EL (cell line): Measurements from ENCODE around the gene AP1S2.
"Not testable (repeated sequence)": the region's sequence is repeated elsewhere in the genome, so short reads cannot be mapped to it uniquely, and the experiment has no call there.

Experiments
- DNase-seq: peaks from one replicate; pipeline ENCODE4 v3.0.0-alpha.2; 2016

AP1S2 gene

DNA sequence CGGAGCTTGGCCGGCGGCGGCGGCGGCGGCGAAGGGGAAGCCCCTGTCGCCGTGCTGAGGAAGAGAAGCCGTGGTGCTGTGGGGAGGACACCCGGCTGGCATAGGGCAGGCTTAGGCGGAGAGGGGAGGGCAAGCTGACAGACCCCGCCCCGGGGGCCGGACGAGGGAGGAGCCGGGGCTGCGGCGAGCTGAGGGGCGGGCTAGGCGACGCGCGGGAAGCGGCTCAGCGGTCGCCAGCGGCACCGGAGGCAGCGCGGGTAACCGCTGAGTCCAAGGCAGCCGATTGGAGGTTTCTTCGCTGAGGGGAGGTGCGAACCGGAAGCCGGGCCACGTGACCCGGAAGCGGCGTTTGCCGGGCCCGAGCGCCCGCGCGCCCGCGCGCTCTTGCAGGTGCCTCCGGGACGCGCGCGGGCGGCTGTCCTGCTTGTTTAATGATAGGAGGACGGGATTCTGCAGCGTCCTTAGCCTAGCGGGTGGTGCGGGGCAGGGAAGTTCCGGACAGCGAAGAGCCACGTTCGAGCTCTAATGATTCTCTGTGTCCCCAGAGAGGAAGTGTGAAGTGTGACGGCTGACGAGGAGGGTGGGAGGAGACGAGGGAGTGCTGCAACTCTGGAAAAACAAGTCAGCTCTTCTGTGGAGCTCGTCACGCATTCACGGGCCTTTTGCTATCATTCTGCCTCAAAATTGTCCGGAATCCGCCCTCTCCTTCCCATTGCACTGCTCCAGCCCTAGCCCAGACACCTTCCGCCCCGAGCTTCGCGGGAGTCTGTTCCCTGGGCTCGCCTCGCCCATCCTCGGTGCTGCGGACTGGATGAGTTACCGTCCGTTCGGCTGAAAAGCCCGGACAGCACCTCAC is at the start of gene AP1S2:
Gene AP1S2 (minus strand): TSS at position 102 of the 856 bp plus-strand sequence. CDS start 2,289 bp downstream, outside the sequence.
- peak; percentile 89 for DNase-seq

DNA sequence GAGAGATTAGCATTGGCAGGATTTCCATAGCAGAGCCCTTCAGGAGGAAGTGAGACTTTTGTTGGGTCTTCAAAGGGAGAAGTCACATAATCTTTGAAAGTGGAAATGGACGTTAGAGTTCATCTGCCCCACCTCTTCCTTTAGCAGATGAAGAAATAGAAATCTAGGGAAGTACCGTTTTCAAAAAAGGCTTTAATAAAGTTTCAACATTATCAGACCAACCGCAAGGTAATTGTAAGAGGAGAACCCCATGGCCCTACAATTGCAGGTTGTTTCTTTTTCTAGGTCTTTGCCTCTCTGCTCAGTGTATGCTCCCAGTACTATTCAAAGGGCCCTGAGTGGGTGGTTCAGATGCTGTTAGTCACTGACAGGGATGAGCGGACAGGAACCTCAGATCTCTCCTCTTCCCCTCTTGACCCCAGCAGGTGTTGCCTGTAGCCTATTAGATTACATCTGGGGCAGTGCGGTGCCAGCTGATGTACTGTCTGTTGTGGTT is 48.6 kb upstream of the AP1S2 start:
- no peak for DNase-seq

DNA sequence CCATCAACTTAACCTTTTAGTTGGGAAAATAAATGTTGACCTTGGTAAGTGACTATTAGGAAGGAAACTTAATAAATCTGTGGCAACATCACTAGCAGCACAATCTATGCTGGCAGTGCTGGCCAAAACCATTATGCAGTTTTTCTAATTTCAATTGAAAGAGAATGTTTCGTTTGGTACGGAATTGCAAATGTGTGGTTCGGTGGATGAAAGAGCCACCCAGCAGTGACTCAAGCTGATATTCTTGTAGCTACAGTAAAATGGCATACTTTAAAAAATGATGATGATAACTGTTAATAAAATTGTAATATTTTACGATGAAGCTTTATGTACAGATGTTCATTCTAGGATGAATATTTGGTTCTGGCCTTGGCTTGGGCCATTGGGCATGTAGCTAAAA is 40.7 kb upstream of the AP1S2 start:
- DNase-seq: no peak

DNA sequence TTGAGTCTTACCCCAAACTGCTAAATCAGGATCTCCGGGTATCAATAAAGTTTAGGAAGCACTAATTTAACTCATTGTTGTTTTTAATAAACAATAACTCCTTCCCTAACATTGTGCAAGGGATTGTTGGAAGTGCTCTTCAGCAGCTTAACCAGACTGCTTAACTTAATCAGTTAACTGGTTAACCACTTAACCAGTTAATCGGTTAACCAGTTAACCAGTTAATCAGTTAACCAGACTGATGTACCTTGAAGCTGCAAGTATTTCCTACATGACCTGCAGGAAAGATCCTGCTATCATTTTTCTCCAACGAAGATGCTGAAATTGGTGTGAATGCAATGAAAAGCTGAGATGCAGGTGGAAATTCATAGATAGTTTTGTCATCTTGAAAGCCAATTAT is 40.1 kb upstream of the AP1S2 start:
- no peak for DNase-seq

DNA sequence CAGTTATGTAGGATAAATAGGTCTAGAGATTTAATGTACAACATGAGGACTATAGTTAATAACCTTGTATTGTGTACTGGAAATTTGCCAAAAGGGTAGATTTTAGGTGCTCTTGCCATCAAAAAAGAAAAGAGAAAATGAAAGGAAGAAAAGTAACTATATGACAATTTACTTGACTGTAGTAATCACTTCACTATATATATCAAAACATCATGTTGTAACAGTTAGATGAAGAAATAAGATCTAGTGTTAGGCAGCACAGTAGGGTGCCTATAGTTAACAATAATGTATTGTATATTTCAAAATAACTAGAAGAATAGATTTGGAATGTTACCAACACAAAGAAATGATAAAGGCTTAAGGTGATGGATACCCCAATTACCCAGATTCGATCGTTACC is 35.9 kb upstream of the AP1S2 start:
- DNase-seq: no peak

DNA sequence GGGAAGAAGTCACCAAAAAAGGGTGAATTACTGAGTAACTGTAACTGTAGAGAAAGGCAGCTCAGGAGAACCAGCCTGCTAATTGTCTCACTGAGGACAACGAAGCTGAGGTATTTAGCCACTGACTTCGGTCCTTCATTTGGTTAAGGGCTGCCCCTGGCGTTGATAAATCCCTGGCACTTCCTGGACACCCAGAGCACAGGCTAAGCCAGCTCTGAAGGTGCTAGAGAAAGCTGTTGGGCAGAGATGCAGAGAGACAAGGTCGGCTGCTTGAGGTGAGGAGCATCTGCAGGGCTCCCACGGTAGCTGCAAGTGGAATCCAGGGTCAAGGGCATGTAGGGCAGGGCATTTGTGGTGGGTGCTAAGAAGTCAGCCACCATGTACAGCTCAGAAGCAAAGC is 33.4 kb upstream of the AP1S2 start:
- no peak for DNase-seq

DNA sequence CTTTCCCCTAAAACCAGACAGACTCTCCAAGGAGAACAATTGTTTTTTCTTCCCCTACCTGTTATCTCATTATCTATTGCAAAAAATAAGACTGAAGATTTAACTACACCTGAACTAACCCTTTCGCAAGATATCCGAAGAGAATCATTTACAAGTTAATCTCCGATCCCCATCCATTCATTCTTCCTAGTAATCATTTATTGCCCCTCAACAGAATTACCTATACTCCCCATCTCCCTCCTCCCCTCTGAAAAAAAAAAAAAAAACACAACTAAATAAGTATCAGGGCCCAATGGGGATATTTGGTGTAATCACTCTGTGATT is 28.9 kb upstream of the AP1S2 start:
- no peak for DNase-seq

DNA sequence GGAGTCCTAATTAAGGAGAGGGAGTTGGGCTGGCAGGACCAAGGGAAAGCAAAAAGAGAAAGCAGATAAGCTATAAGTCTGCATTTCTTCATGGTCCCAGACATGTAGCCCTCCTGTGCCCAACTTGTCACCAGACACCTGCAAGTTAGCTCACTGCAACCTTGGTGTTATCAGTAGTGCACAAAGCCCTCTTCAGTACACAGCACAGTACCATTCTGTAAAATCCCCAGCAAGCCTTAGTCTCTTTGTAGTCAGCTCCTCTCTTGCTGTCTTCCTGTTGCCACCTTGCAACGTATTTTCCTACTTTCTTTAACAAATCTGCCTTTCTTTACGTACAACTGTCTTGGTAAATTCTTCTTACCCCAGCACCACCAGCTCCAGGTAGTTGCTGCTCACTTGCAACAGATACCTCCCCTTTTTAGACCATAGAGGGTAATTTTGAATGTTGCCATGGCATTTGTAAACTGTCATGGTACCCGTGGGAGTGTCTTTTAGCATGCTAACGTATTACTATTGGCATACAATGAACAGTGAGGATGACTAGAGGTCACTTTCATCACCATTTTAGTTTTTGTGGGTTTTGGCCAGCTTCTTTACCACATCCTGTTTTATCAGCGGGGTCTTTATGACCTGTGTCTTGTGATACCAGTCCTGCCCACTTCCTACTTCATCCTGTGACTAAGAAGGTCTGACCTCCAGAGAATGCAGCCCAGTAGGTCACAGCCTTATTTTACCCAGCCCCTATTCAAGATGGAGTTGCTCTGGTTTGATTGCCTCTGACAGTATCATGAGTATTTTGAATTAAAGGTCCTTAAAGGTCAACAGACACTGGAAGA is 28.3 kb upstream of the AP1S2 start:
- DNase-seq: peak; percentile 61

DNA sequence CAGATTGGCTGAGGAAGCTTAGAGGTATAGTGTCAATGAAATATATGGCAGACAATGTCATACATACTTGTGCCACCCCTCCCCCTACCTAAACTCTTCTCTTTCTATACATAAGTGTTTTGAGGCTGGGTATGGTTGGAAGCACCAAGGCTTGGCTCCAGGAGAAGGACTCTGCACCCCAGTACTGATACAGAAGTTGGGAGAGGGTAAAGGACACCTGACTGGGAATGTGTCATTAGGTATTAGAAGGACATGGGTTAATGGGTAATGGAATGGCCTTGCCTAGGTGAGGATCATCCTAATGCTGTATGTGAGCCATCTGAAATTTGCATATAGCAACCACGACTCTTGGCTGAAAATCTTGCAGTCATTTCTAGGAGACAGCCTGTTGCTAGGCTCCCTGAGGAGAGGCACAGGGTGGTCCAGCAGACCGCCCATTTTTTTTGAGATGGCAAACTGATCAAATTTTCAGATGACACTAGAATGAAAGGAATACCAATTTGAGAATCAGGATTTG is 26.8 kb upstream of the AP1S2 start:
- DNase-seq: no peak

DNA sequence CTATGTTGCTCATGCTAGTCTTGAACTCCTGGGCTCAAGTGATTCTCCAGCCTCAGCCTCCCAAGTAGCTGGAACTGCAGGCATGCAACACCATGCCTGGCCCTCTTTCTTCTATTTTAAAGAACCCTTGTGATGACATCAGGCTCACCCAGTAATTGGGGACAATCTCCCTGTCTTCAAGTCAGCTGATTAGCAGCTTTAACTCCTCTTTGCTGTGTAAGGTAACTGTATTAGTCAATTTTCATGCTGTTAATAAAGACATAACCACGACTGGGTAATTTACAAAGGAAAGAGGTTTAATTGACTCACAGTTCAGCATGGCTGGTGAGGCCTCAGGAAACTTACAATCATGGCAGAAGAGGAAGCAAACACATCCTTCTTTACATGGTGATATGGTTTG is 23.3 kb upstream of the AP1S2 start:
- DNase-seq: not testable (repeated sequence)

DNA sequence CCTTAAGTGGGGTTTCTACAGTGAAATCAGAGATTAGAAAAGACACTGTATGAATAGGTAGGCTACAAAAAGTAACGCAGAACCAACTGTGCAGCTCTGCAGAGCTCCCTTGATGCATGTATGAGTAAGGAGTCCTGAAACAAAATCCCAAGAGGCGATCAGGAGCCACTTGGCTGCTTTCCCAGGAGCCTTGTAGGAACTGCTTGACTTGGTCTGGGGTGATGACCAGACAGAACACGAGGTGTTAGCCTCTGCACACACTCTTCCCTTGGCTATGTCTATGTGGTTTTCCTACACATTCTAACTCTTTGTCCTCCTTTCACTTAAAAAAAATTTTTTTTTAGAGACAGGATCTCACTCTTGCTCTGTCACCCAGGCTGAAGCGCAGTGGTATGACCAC is 22.8 kb upstream of the AP1S2 start:
- DNase-seq: peak; percentile 27

DNA sequence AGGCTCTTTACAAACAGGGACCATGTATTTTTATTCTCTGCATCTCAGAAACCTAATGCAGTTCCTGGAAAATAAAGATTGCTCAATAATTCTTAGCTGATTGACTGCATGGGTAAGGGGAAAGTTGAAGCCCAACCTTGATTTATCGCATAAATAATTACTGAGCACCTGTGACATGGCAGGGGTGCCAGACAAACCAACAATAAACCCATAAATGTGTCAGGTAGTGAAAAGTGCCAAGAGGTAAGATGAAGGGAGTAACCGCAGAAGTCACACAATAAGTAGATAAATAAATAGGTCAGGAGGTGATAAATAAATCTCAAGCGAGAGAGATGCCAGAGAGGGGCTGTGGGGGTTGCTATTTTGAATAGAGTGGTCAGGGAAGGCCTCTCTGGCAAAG is 20.1 kb upstream of the AP1S2 start:
- no peak for DNase-seq

DNA sequence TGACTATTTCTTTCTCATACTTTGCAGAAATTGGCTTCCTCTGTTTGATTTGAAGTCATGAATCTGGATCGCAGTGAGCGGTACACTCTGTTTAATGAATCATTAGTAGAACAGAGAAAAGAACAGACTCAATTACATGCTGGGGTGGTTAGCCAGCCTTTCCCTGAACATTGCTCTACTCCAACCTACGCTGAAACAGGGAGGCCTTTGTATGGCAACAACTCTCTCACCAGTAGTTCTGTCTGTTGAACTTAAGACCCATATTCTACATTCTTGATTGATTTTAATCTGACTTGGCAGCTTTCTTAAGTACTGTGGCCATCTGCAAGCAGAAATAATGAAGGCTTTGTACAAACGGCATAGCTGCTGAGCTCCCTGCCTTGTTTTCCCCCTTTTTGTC is 19.0 kb upstream of the AP1S2 start:
- no peak for DNase-seq

DNA sequence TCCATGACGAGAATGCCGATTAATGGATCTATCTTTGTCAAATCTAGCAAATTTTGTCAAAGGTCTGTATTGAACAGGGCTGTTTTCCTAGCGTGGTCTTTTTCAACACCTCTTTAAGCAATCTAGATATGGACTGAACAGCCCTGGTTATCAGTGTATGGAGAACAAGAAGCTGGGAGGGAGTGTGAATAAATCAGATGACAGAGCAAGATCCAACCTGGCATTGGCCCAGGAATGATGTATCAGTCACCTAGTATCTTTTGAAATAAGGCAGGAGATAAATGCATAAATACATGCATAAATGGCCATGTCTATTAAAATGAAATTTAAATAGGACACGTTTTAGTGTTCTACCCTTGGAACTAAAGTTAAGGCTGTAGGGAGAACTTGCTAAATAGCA is 15.7 kb upstream of the AP1S2 start:
- DNase-seq: no peak

DNA sequence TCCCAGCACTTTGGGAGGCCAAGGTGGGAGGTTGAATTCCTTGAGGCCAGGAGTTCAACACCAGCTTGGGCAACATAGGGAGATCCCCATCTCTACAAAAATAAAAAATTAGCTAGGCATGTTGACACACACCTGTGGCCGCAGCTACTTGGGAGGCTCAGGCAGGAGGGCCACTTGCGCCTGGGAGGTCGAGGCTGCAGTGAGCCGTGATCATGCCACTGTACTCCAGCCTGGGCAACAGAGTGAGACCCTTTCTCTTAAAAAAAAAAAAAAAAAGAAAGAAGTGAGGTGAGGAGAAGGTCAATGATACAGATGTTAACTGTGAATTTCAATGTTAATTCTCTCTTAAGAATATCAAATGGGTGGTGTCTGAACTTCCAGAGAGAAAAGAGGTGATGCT is 15.1 kb upstream of the AP1S2 start:
- DNase-seq: no peak

DNA sequence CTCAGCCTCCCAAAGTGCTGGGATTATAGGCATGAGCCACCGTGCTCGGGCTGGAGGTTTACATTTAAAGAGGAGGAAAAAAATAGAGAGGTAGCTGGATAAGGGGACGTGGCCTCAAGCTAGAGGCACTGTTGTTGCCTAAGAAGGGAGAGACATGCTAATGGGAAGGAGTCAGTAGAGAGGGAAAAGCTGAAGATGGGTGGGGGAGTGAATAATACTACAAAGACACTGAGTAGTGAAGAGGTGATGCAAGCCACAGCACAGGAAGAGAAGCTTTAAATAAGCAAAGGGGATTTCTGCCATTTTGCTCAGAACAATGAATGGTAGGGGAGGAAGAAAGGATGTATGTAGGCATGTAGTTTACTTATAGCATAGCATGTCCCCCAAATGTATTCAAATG is 11.5 kb upstream of the AP1S2 start:
- no peak for DNase-seq

DNA sequence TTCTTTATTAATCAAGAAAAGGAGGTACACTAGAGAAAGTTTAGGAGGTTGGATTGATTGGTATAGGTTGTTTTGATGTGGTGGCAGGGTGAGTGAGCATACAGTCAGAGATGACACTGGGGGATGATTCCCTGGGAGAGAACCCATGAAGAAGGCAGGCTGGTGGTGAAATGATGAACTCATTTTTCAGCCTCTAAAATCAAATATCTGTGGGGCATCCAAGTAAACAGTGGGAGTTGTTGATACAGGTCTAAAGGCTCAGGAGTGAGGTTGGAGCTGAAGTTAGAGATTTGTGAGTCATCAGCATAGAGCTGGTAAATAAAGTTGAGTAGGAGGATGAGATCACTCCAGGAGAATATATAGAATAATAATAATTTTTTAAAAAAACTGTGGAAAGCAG is 10.0 kb upstream of the AP1S2 start:
- peak; percentile 7 for DNase-seq

DNA sequence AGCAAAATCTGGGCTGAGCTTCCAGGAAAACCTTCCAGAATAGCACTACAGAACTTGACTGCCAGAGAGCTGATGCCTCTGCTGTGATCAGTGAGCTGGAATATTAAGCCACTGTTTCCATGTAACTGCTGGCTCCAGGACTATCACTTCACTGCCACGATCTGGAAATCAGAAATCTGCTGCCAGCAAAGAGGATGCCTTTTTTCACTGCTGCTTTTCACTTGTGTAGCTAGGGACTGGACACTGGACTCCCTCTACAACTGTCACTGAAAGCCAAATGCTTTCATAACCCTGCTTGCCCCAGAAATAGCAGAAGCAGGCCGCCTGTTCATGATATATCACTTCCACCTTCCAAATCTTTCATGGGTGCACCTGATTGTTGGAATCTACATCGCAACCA is 9.4 kb upstream of the AP1S2 start:
- no peak for DNase-seq

DNA sequence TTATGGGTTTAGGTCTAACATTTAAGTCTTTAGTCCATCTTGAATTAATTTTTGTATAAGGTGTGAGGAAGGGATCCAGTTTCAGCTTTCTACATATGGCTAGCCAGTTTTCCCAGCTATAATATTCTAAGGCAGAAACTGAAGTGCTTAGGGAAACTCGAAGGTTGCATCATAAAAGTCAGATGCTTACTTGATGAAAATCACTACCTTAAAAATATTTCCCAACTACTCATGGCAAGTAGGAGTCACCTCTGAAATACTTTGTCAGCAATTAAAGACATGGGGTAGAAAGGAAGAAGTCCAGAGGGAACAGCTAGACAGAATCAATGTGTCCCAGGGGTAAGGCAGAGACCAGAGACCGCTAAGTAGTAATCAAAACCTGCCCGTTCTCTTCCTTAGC is 6.3 kb upstream of the AP1S2 start:
- DNase-seq: no peak

DNA sequence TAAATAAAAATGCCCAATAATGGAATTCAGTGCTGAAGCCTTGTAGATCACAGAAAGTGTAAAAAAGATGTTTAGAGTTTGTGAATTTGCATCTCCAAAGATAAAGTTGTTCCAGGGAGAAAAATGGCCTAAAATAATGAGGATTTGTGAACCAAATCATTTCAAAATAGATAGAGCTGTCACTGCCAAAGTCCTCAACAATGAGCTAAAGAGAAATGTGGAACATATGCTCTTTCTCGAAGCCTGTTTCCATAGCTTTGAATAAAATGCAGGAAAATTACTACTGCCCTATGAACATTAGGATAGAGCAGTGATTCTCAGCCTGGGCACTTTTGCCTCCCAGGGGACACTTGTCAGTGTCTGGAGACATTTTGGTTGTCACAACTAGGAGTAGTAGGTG is 3.4 kb upstream of the AP1S2 start:
- DNase-seq: no peak

DNA sequence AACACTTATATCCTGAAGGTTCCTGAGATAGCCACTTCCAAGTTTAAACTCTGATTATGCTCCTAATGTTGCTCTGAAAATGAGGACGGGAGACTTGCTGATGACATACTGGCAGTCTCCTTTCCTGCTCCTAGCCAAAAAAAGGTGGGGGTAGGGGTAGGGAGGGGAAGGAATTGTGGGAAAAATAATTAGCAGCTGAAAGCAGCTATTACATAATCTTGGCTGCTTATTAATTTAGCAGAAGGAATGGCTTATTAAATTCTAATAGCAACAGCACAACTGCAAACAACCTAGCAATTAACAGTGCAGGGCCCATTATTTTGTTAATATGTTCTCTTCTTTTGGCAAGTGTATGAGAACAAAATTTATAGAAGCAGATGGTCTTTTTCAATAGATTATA is 2.0 kb upstream of the AP1S2 start:
- DNase-seq: no peak

DNA sequence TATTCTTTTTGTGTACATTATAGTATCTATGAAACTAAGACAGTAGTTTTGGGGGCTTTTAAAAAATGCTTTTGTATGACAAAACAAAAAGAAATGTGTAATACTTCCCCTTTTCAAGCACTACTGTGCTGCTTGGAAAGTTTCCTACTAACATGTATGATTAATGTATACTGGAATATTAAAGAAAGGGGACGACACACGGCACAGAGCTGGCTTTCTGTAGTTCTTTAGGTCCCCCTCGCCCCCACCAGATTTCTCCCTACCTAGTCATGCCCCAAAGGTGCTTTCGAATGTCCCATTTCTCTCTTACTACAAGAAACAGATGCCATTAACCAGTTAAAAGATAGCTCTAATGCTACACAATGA is 1.6 kb upstream of the AP1S2 start:
- no peak for DNase-seq

DNA sequence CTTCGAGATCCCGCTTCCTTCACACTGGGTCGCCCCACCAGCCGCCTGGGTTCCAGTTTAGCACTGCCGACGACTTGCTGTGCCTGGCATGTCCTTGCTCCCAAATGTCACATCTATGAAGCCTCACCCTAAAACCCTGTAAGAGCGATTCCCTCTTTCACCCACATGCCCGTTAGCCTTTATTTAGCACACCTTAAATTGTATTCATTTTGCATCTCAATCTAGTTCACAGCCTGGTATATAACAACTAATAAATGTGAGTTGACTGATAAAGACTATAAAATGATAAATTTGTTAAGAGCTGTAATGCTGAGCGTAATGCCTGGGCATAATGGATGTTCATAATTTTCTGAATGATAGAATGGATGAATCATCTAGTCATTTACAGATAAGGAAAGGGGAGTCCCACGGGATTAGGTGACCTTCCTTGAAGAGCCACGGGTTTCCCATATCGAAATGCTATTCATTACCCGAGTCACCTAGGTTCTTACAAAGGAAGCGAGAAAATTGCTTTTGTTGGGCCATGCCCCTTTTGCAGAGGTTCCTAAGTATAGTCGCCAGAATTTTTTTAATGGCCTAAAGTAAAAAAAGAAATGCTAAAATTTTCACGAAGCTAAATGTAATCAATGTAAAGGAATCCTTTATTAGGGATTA is 1.1 kb upstream of the AP1S2 start:
- DNase-seq: no peak
